ENCODE measurements around the gene LRRC3.
"Not testable (repeated sequence)": the region's sequence is repeated elsewhere in the genome, so short reads cannot be mapped to it uniquely, and the experiment has no call there.

Gene LRRC3

DNA sequence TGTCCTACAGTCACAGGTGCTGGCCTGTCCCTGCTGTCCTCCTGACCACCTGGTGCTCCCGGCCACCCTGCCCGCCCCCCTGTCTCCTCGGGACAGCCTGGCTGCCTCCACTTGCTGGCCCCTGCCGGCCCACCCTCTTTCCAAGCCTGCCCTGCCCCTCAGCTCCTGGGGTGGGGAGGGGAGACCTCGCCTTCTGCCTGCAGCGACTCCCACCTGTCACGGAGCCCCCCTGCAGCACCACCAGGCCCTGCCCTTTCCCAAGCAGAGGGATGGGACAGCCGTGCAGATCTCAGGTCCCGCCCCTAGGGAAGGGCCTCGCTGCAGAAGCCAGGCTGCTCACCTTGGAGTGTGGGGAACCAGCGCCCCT lies 7.5 kb downstream of the LRRC3 start:
- DNase-seq (ENCODE audit: insufficient read length, low spot score) (no peak), FAIRE-seq (no peak)
- no peak for TF ChIP-seq POLR2A (IDR thresholded peaks at IDR 0.05; ENCODE audit: low read depth, low read length)

DNA sequence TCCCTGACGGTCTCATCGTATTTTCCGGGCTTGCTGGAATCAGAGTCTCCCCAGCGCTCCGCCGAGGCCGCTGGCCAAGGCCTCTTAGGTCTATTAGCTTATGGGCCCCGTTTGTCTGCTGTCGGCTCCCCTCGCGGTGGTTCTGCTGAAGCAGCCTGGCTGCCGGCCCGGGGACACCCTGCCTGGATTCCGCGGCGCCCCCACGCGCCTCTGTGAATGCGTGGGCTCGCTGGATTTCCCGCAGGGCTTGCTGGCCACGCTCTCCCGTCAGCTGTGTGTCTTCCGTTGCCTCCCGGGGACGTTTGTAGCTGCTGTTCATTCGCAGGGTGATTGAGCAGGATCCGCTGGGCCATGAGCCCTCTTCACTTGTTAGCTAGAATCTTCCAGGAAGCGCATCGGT lies 8.4 kb downstream of the LRRC3 start:
- TF ChIP-seq POLR2A (IDR thresholded peaks at IDR 0.05; ENCODE audit: low read depth, low read length): no peak
- DNase-seq (ENCODE audit: insufficient read length, low spot score) (no peak), FAIRE-seq (no peak)

DNA sequence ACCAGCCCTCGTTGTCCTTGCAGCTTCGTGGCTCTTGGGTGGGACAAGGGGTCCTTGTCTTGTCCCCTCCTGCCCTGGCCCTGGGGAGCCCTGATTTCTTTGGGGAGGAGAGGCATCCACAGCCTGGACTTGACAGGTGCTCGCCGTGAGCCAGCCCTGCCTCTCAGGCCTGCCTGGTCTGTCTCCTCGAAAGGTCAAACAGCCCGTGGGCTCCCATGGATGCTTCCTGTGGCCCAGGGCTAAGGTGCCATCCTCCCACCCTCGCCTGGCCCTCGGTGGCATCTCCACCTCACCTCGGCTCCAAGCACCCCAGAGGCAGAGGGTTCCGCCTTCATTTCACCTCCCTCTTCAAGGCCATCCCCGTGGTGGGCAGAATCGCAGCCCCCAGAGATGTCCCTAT lies 9.0 kb downstream of the LRRC3 start:
- no peak for TF ChIP-seq POLR2A (IDR thresholded peaks at IDR 0.05; ENCODE audit: low read depth, low read length)
- FAIRE-seq (no peak), DNase-seq (ENCODE audit: insufficient read length, low spot score) (no peak)

DNA sequence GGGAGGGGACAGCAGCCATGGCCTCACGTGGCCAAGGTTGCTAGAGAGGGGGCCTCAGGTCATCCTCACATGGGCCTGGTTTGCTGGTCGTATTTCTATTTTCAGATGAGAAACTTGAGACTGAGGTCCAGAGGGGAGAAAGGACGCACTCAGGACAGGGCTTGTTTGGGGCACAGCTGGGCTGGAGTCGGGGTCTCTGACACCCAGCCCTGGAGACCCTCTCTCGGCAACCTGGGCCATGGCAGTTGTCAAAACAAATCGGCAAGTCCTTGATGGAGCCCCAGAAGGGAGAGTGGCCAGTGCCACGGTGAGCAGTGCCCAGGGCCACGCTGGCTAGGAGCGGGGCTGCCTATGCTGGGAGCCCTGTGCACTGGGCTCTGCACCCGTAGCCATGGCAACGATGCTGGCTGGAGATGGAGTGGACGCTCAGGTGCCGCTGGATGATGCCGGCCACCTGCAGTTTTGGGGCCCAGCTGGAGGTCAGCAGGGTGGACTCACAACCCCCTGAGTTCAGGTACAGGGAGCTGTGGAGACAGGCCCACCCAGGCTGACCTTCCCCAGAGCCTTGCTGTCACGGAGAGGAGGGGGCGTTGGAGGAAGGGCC lies 11.1 kb downstream of the LRRC3 start:
- FAIRE-seq (no peak), DNase-seq (ENCODE audit: insufficient read length, low spot score) (no peak)
- TF ChIP-seq POLR2A (IDR thresholded peaks at IDR 0.05; ENCODE audit: low read depth, low read length): no peak

DNA sequence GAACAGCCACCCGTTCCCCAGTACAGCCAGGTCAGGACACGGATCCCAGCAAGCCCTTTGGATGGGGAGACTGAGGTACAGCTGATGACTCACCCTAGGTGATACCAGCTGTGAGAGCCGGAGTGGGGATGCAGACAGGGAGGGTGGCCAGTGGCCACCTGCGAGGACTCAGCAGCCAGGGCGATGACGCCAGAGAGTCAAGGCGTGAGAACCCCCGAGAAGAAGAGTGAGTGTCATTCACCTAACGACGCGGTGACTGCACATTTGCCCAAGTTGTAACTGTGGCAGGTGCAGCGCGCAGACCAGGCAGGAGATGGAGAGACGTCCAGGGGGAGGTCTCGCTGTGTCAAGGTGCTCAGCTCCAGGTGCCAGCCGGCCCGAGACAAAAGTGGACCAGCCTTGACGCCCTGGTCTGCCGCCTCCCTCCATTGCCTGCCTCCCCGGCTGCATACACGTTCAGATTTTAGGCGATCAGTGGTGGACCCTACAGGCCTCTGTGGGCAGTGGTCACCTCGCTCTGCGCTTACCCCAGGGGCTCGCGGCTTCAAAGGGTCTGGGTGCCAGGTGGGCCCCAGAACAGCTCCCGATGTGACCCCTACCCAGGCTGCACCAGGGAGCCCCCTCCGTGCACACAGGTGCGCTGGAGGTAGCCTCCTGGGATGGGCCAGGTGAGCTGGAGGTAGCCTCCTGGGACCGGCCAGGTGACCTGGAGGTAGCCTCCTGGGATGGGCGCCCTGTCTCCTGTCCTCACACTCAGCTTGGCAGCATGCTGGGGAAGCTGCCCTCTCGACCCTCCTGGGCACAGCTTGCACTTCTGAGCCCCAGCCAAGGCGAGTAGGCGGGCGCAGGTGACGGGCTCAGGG lies 11.9 kb downstream of the LRRC3 start:
- TF ChIP-seq POLR2A (IDR thresholded peaks at IDR 0.05; ENCODE audit: low read depth, low read length): no peak
- DNase-seq (ENCODE audit: insufficient read length, low spot score) (no peak), FAIRE-seq (no peak)

DNA sequence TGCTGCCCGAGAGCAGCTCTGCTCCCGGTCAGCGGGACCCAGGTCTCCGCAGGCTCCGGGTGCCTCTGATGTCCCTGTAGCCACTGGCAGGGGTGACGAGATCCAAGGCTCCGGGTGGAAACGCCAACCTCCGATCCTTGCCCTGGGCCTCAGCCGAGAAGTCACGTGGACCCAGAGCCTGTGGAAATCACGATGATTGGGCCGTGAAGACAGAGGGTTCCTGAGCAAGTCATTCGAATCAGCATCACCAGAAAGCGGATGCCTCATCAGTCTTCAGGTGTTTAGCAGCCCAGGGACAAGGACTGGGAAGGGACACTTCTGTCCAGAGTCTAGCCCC lies 12.5 kb downstream of the LRRC3 start:
- TF ChIP-seq POLR2A (IDR thresholded peaks at IDR 0.05; ENCODE audit: low read depth, low read length): no peak
- DNase-seq (ENCODE audit: insufficient read length, low spot score) (no peak), FAIRE-seq (no peak)

DNA sequence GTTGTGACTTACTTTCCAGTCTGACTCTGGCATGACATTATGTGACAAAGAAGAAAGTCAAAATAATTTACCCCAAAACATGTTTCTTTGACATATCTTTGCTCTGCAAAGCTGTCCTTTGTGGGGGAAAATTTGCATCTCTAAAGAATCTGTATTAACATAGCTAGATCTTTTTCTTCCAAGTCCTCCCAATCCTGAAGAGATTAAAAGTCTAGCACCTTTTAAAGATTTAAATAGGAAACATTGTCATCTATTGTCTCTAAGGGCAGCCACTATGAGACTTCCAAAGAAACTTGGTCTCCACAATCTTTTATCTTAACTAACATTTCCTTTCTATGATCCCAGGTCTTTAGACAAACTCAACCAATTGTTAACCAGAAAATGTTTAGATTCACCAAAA lies 16.0 kb downstream of the LRRC3 start:
- TF ChIP-seq POLR2A (IDR thresholded peaks at IDR 0.05; ENCODE audit: low read depth, low read length): no peak
- DNase-seq (ENCODE audit: insufficient read length, low spot score) (no peak), FAIRE-seq (no peak)

DNA sequence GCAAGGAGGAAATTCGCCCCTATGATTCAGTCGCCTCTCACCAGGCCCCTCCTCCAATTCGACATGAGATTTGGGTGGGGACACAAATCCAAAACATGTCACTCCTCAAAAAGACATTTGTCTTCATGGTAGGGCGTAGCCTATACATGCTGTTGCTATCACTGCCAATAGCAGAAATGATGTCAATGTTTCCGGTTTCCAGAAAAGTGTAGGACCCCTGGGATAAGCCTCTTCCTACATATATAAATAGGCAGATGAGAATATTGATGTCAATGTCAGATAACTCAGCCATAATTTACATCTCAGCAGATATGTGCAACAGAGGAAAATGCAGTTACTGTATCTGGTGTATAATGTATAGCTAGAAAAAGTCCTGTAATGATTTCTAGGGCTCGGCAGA lies 16.7 kb downstream of the LRRC3 start:
- no peak for TF ChIP-seq POLR2A (IDR thresholded peaks at IDR 0.05; ENCODE audit: low read depth, low read length)
- FAIRE-seq (no peak), DNase-seq (ENCODE audit: insufficient read length, low spot score) (no peak)

DNA sequence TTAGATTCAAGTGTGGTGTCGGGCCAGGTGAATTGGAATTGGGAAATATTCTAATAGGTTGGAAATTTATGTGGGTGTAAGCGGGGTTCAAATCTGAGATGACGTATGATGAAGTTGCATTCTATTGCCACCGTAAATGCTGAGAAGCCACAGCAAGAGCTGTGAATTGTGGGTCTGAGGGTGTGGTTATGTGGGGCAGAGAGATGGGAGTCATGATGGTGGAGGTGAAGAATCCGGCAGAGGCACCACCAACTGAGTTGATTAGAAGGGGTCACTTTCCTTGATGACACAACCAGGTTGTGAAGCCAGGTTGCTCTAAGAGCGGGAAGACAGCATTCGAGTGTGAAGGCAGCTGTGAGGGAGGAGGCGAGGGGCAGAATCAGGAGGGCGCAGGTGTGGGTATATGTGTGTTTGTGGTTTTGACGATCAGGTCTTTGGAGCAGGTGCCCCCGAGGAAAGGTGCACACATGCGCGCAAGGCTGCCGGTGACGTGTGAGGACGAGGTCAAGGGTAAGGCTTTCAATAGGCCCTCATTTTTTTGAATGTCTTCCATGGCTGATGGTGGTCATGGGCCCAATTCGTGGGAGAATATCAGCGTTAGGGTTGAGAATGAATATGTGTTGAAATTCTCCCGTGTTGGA lies 18.7 kb downstream of the LRRC3 start:
- no peak for TF ChIP-seq POLR2A (IDR thresholded peaks at IDR 0.05; ENCODE audit: low read depth, low read length)
- DNase-seq (ENCODE audit: insufficient read length, low spot score) (no peak), FAIRE-seq (no peak)

DNA sequence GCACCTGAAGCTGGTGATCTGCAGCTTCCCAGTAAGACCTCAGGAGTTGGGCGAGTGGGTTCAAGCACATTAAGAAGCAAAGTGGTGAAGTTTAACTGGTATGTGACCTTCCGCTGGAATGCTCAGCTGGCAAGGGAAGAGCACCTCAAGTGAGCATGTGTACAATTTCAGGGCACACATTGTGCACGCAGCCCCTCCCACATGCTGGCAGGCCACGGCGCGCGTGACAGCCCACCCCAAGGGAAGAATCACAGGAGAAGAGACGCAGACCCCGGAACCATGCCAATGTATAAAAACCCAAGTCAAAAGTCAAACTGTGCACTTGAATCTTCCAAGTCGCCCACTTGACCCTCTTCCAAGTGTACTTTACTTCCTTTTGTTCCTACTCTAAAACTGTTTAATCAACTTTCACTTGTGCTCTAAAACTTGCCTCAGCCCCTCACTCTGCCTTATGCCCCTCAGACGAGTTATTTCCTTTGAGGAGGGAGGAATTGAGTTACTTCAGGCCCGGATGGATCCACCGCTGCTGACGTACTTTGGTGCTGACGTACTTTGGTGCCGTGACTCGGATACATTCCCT lies 20.0 kb downstream of the LRRC3 start:
- TF ChIP-seq POLR2A (IDR thresholded peaks at IDR 0.05; ENCODE audit: low read depth, low read length): no peak
- FAIRE-seq (no peak), DNase-seq (ENCODE audit: insufficient read length, low spot score) (no peak)

DNA sequence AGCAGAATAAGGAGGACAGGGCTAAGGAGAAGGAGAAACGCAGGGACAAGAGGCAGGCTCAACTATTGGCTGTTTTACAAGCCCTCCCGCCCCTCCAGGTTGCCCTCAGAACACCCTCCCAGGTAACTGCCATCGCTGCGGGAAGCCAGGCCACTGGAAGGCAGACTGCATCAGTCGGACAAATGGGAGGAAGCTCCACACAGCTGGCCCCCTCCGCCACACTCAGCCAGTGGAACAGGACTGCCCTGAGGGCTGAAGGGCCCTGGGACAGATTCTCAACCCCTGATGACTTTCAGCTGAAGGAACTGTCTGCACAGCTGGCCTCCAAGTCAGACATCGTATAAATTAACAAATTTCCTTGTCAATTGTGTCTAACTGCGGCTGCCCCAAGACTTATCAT lies 21.8 kb downstream of the LRRC3 start:
- DNase-seq (ENCODE audit: insufficient read length, low spot score) (no peak), FAIRE-seq (no peak)
- no peak for TF ChIP-seq POLR2A (IDR thresholded peaks at IDR 0.05; ENCODE audit: low read depth, low read length)

DNA sequence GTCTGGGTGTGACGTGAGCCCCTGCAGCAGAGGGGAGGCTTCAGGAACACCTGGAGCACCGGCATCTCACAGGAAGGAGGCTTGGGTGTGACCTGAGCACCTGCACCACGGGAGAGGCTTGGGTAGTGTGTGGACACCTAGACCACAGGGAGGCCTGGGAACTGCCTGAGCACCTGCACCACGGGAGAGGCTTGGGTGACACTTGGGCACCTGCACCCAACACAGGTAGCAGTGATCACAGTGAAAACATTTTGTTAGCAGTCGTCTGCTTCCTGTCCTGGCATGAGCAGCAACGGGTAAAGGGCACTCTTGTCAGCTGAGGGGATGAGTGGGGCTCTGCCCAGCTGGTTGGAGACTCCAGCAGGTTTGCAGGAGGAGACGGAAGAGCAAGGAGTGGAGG lies 22.4 kb downstream of the LRRC3 start:
- no peak for FAIRE-seq
- DNase-seq (ENCODE audit: insufficient read length, low spot score): no peak
- no peak for TF ChIP-seq POLR2A (IDR thresholded peaks at IDR 0.05; ENCODE audit: low read depth, low read length)

DNA sequence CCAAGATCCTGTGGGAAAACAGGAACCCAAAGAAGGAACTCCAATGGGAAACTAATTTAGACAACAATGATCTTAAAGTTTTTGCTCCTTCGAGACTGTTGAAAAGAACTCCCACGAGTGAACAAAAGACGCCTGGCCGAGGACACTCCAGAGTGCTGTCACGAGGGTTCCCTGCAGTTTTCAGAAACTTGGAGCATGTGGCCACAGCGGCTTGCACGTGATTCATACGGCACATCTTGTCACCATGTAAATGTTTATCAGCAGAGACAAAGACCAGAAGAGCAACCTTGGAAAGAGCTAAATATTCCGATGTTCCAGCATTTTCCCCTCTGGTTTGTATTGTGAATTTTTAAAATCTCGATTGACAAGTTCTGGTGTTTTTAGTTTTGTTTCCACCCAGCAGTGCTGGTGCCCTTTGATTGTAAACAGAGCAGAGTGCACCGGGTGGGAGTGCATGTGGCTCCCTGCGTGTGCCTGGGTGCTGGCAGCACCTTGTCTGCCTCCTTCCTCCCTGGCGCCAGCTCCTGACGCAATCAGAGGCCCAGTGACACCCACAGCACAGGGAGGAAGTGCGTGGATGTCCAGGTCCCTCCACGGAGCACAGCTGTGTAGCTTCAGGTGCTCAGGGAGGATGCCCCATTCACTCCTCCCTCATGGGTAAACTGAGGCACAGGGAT lies 23.0 kb downstream of the LRRC3 start:
- FAIRE-seq (no peak), DNase-seq (ENCODE audit: insufficient read length, low spot score) (no peak)

DNA sequence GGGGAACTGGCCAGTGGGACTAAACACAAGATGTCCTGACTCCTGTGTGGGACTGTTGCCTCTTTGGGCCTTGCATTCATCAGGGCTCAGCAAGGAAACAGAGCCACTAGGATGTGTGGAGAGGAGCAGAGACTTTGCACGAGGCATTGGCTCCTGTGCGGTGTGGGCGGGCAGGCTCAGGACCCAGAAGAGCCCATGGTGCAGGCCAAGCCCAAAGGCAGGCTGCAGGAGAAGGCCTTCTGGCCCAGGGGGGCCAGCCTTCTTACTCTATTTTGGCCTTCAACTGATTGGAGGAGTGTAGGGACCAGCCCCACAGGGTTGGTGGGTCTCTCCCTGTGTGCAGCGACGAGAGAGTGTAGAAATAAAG lies 23.5 kb downstream of the LRRC3 start:
- no peak for DNase-seq (ENCODE audit: insufficient read length, low spot score)
- no peak for TF ChIP-seq POLR2A (IDR thresholded peaks at IDR 0.05; ENCODE audit: low read depth, low read length)
- no peak for FAIRE-seq

More for the DNA sequence above, 23.0 kb downstream of the LRRC3 start:
- TF ChIP-seq POLR2A (IDR thresholded peaks at IDR 0.05; ENCODE audit: low read depth, low read length): no peak

DNA sequence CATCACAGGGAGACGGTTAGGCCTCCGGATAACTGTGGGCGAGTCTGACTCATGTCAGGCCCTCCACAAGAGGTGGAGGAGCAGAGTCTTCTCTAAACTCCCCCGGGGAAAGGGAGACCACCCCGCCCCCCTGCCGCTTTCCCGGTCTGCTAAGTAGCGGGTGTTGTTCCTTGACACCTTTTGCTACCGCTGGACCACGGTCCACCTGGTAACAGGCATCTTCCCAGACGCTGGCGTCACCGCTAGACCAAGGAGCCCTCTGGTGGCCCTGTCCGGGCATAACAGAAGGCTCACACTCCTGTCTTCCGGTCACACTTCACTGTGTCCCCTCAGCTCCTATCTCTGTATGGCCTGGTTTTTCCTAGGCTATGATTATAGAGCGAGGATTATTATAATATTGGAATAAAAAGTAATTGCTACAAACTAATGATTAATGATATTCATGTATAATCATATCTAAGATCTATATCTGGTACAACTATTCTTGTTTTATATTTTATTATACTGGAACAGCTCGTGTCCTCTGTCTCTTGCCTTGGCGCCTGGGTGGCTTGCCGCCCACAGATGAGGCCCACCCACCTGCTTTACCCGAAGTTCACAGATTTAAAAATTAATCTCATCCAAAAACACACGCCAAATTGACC lies 24.4 kb downstream of the LRRC3 start:
- not testable (repeated sequence) for FAIRE-seq; DNase-seq (ENCODE audit: insufficient read length, low spot score)

Measured in H54 (cell line).